ENCODE data around the gene ADCK1.

Gene ADCK1

GRCh38 chr14:77865455-77865854, 65.5 kb downstream of the ADCK1 start:
- no peak overlapping the region for H3K4me3 Mint-ChIP-seq
- no peak for DNase-seq
- H3K4me1 Mint-ChIP-seq (ENCODE audit: low read depth): no peaks in the 10 kb centered on the region
- no peaks in the 10 kb centered on the region for H3K9me3 Mint-ChIP-seq
- H3K36me3 Mint-ChIP-seq (ENCODE audit: low read depth): peaks cover 18% of the 10 kb centered on the region
- H3K27me3 Mint-ChIP-seq: no peaks in the 10 kb centered on the region
- no peak overlapping the region for H3K27ac Mint-ChIP-seq

DNA sequence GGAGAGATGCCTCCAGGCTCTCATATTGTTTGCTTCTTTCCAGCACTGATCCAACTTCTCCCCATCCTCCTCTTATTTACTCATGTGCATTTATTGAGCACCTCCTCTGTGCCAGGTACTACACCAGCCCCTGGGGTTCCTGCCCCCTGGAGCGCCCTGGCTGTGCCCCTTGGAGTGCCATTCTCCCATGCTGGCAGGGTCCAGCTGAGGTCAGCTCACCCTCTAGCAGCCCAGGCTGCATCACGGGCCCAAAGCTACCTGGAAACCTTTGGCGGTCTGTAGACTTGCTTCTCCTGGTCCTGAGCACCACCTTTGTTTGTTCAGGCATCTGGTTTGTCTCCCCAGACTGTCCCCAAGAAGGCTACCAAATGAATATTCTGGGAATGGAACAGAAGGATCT, 67.0 kb downstream of the ADCK1 start:
- peaks cover 21% of the 10 kb centered on the region for H3K36me3 Mint-ChIP-seq (ENCODE audit: low read depth)
- H3K27me3 Mint-ChIP-seq: no peaks in the 10 kb centered on the region
- no peak overlapping the region for H3K27ac Mint-ChIP-seq
- no peaks in the 10 kb centered on the region for H3K4me1 Mint-ChIP-seq (ENCODE audit: low read depth)
- no peak for DNase-seq
- no peaks in the 10 kb centered on the region for H3K9me3 Mint-ChIP-seq
- no peak overlapping the region for H3K4me3 Mint-ChIP-seq

- Mint-ChIP-seq H3K36me3 (ENCODE audit: low read depth) (peaks cover 26% of the 10 kb centered on the region), H3K4me3 (no peak overlapping the region), H3K27ac (no peak overlapping the region), H3K9me3 (no peaks in the 10 kb centered on the region), H3K4me1 (ENCODE audit: low read depth) (no peaks in the 10 kb centered on the region), H3K27me3 (no peaks in the 10 kb centered on the region)
- DNase-seq: no peak
These were observed 67.6 kb downstream of the ADCK1 start for GRCh38 chr14:77867476-77867875.

GRCh38 chr14:77868552-77869285, 68.8 kb downstream of the ADCK1 start:
- DNase-seq: no peak
- no peak overlapping the region for H3K4me3 Mint-ChIP-seq
- H3K27me3 Mint-ChIP-seq: no peaks in the 10 kb centered on the region
- no peaks in the 10 kb centered on the region for H3K4me1 Mint-ChIP-seq (ENCODE audit: low read depth)
- H3K36me3 Mint-ChIP-seq (ENCODE audit: low read depth): peaks cover 32% of the 10 kb centered on the region
- H3K9me3 Mint-ChIP-seq: peaks cover 5% of the 10 kb centered on the region
- H3K27ac Mint-ChIP-seq: no peak overlapping the region

DNA sequence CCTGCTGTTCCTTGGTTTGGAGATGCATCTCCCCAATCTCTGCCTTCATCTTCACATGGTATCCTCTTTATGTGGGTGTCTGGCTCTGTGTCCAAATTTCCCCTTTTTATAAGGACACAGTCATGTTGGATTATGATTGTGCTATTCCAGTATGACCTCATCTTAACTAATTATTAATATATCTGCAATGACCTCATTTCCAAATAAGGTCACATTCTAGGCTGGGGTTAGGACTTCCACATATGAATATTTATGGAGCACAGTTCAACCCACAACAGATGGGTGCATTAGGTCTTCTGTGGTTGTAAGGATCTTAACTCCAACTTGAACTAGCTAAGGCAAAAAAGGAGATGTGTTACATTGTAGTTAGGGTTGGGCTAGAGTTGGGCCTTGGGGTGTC, 69.4 kb downstream of the ADCK1 start:
- H3K27me3 Mint-ChIP-seq: no peaks in the 10 kb centered on the region
- no peak for DNase-seq
- no peak overlapping the region for H3K27ac Mint-ChIP-seq
- H3K9me3 Mint-ChIP-seq: peaks cover 5% of the 10 kb centered on the region
- no peak overlapping the region for H3K4me3 Mint-ChIP-seq
- H3K36me3 Mint-ChIP-seq (ENCODE audit: low read depth): peaks cover 34% of the 10 kb centered on the region
- H3K4me1 Mint-ChIP-seq (ENCODE audit: low read depth): no peaks in the 10 kb centered on the region

DNA sequence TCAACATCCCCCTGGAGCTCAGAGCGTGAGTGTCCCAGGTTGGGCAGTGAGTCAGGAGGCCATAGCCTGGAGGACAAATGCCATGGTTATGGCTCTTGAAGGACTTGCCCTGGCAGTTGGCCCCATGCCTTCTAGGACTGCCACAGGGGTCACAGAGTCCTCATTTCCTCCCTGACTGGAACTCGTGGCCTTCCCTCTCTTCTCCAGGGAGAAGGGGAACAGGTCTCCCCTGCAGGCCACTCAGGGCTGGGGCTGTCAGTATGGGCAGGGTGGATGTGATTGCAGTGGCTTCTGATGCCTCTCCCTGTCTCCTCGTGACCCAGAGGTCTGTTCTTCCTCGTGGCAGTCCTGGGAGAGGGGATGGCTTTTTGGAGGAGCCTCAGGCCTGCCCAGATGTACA, 70.7 kb downstream of the ADCK1 start:
- H3K27me3 Mint-ChIP-seq: no peaks in the 10 kb centered on the region
- H3K4me3 Mint-ChIP-seq: no peak overlapping the region
- no peaks in the 10 kb centered on the region for H3K4me1 Mint-ChIP-seq (ENCODE audit: low read depth)
- H3K9me3 Mint-ChIP-seq: peaks cover 5% of the 10 kb centered on the region
- no peak overlapping the region for H3K27ac Mint-ChIP-seq
- DNase-seq: no peak
- peaks cover 39% of the 10 kb centered on the region for H3K36me3 Mint-ChIP-seq (ENCODE audit: low read depth)

GRCh38 chr14:77872152-77872551, 72.2 kb downstream of the ADCK1 start:
- no peaks in the 10 kb centered on the region for H3K27me3 Mint-ChIP-seq

GRCh38 chr14:77872983-77873382, 73.1 kb downstream of the ADCK1 start:
- H3K9me3 Mint-ChIP-seq: peaks cover 5% of the 10 kb centered on the region
- H3K36me3 Mint-ChIP-seq (ENCODE audit: low read depth): peaks cover 32% of the 10 kb centered on the region
- no peak overlapping the region for H3K27ac Mint-ChIP-seq
- no peaks in the 10 kb centered on the region for H3K27me3 Mint-ChIP-seq
- no peaks in the 10 kb centered on the region for H3K4me1 Mint-ChIP-seq (ENCODE audit: low read depth)
- no peak for DNase-seq
- H3K4me3 Mint-ChIP-seq: no peak overlapping the region

More at GRCh38 chr14:77872152-77872551, 72.2 kb downstream of the ADCK1 start:
- no peak for DNase-seq
- no peaks in the 10 kb centered on the region for H3K4me1 Mint-ChIP-seq (ENCODE audit: low read depth)
- H3K4me3 Mint-ChIP-seq: no peak overlapping the region
- H3K9me3 Mint-ChIP-seq: peaks cover 5% of the 10 kb centered on the region
- H3K27ac Mint-ChIP-seq: no peak overlapping the region
- H3K36me3 Mint-ChIP-seq (ENCODE audit: low read depth): peaks cover 36% of the 10 kb centered on the region

DNA sequence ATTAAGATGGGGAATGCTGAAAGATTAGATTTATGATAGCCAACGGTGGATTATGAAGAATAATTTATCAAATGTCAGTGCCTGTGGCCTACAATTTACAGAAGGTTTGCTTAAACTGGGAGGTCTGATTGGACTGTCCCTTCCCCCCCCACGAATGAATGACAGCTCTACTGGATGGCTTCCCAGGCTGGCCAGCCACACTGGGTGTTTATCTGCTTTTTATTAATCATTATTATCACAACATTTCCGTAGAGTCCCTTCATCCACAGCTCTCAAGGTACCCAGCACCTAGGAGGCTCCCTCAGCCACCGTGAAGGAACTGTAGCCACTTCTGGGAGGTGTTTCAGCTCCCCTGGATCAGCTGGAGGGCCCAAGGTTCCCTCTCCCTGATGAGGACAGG, 78.9 kb downstream of the ADCK1 start:
- Mint-ChIP-seq H3K27me3 (no peaks in the 10 kb centered on the region), H3K27ac (no peak overlapping the region), H3K9me3 (no peaks in the 10 kb centered on the region), H3K4me3 (no peak overlapping the region), H3K36me3 (ENCODE audit: low read depth) (peaks cover 17% of the 10 kb centered on the region), H3K4me1 (ENCODE audit: low read depth) (no peaks in the 10 kb centered on the region)
- no peak for DNase-seq

GRCh38 chr14:77880056-77880455, 80.1 kb downstream of the ADCK1 start:
- no peak overlapping the region for H3K4me3 Mint-ChIP-seq
- H3K36me3 Mint-ChIP-seq (ENCODE audit: low read depth): peaks cover 4% of the 10 kb centered on the region
- H3K27me3 Mint-ChIP-seq: no peaks in the 10 kb centered on the region
- no peak overlapping the region for H3K27ac Mint-ChIP-seq
- H3K9me3 Mint-ChIP-seq: no peaks in the 10 kb centered on the region
- DNase-seq: no peak
- H3K4me1 Mint-ChIP-seq (ENCODE audit: low read depth): no peaks in the 10 kb centered on the region

DNA sequence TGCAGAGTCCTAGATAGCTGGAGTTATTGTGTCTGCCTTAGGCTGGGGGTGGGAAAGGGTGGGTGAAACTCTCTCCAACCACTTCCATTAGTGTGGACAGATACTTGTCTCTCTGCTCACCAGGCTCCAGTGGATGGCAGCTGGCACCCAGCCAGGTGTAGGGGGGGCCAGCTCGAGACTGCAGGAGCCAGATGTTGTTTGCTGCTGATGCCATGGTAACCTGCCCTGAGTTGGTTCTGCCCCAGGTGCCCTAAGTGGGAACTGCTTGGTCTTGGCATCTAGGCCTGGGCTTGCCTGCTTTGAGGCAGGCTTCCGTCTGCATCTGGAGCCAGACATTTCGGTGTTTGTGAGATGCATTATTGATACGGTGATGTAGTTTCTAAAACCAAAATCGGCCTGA, 82.2 kb downstream of the ADCK1 start:
- Mint-ChIP-seq H3K27ac (no peak overlapping the region), H3K4me3 (no peak overlapping the region), H3K9me3 (no peaks in the 10 kb centered on the region), H3K27me3 (no peaks in the 10 kb centered on the region), H3K36me3 (ENCODE audit: low read depth) (peaks cover 11% of the 10 kb centered on the region), H3K4me1 (ENCODE audit: low read depth) (no peaks in the 10 kb centered on the region)
- no peak for DNase-seq

- H3K4me1 Mint-ChIP-seq (ENCODE audit: low read depth): no peaks in the 10 kb centered on the region
- DNase-seq: no peak
- no peak overlapping the region for H3K4me3 Mint-ChIP-seq
- no peaks in the 10 kb centered on the region for H3K9me3 Mint-ChIP-seq
- H3K36me3 Mint-ChIP-seq (ENCODE audit: low read depth): peaks cover 17% of the 10 kb centered on the region
- no peak overlapping the region for H3K27ac Mint-ChIP-seq
- H3K27me3 Mint-ChIP-seq: no peaks in the 10 kb centered on the region
These were observed 82.7 kb downstream of the ADCK1 start for GRCh38 chr14:77882636-77883035.

DNA sequence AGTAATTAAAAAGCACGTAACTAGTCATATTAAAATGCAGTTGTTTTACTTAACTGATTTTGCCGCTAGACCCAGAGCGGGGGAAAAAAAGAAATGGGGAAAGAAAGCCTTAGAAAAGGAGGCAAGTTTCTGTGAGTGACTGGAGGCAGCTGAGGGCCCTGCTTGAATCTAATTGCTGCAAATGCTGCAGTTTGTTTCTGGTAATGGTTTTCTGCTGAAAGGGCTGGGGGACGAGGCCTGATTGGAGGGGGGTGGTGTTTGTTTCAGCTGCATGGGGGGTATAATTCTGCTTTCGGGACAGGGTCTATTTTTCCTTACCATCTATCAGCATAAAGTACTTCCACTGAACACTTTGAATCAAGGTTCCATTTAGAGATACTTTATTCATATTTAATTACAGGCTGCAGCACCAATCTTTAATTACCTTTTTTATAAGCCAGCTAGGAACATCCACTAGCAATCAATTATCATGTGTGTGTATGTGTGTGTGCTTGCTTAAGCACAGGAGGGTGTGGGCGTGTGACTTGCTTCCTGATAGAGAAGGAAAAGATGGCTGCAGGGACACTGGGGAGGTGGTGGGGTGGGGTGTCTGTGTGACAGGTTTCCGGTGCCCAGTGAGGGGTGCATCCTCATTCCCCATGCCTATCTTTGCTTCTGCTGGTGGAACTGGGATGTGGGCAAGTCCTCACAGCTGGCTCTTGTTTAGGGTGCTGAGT, 83.4 kb downstream of the ADCK1 start:
- no peak for DNase-seq
- Mint-ChIP-seq H3K36me3 (ENCODE audit: low read depth) (peaks cover 23% of the 10 kb centered on the region), H3K4me1 (ENCODE audit: low read depth) (no peaks in the 10 kb centered on the region), H3K27ac (no peak overlapping the region), H3K4me3 (no peak overlapping the region), H3K9me3 (peaks cover 6% of the 10 kb centered on the region), H3K27me3 (no peaks in the 10 kb centered on the region)

GRCh38 chr14:77883847-77884238, 83.9 kb downstream of the ADCK1 start:
- H3K9me3 Mint-ChIP-seq: peaks cover 8% of the 10 kb centered on the region
- no peaks in the 10 kb centered on the region for H3K4me1 Mint-ChIP-seq (ENCODE audit: low read depth)

GRCh38 chr14:77885367-77885766, 85.5 kb downstream of the ADCK1 start:
- H3K4me3 Mint-ChIP-seq: no peak overlapping the region
- H3K36me3 Mint-ChIP-seq (ENCODE audit: low read depth): peaks cover 43% of the 10 kb centered on the region
- no peak overlapping the region for H3K27ac Mint-ChIP-seq
- DNase-seq: no peak
- peaks cover 15% of the 10 kb centered on the region for H3K9me3 Mint-ChIP-seq
- no peaks in the 10 kb centered on the region for H3K4me1 Mint-ChIP-seq (ENCODE audit: low read depth)
- no peaks in the 10 kb centered on the region for H3K27me3 Mint-ChIP-seq

More at GRCh38 chr14:77883847-77884238, 83.9 kb downstream of the ADCK1 start:
- Mint-ChIP-seq H3K27me3 (no peaks in the 10 kb centered on the region), H3K36me3 (ENCODE audit: low read depth) (peaks cover 29% of the 10 kb centered on the region), H3K4me3 (no peak overlapping the region), H3K27ac (no peak overlapping the region)
- DNase-seq: no peak

Measured in activated T-cell treated with anti-CD3 and anti-CD28 coated beads, Interleukin-2, amount 50 U/mL, for 24 hours (primary cell).